ENCODE results near the gene BRSK2. TPM values are rescaled to one million over a fixed set of nuclear protein-coding genes. Genes with fewer than 3 reads are reported as not detected.

The BRSK2 gene
- total RNA-seq, 3 donors from 2014 or later (not counting 1 experiment from before 2014, with no cell fraction given) = 0.11 to 0.14 TPM; not detected in 1

DNA sequence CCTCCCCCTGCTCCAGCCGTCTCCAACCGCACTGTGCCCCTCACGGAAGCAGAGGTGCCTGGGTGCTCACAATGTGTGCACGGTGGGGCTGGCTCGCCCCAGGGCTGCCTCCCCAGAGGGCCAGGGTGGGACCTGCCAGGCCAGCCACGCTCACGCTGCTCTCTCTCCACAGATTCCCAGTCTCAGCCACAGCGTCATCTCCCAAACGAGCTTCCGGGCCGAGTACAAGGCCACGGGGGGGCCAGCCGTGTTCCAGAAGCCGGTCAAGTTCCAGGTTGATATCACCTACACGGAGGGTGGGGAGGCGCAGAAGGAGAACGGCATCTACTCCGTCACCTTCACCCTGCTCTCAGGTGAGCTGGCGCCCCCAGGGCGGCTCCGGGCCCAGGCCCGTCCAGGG, 66.4 kb downstream of the BRSK2 start:
- Histone ChIP-seq H3K9me3 (ENCODE audit: control insufficient read depth, insufficient read depth, low read length) (no peaks in the 10 kb centered on the region), H3K4me1 (ENCODE audit: control insufficient read depth, insufficient read depth, low read length) (peaks cover 6% of the 10 kb centered on the region), H3K27me3 (ENCODE audit: control insufficient read depth, insufficient read depth, low read length) (no peaks in the 10 kb centered on the region), H3K4me3 (ENCODE audit: low read length) (no peak overlapping the region), H3K27ac (ENCODE audit: low read length) (no peak overlapping the region), H3K36me3 (ENCODE audit: control insufficient read depth, insufficient read depth, low read length) (no peaks in the 10 kb centered on the region)
- 89% methylated on average over 22 of the region's 22 CpGs for WGBS (ENCODE audit: insufficient coverage)
- H3K36me3 Mint-ChIP-seq = no peaks in the 10 kb centered on the region
- no peak for DNase-seq
- no peaks in the 10 kb centered on the region for H3K27me3 Mint-ChIP-seq (ENCODE audit: low read depth in 2 of 2)
- H3K9me3 Mint-ChIP-seq = no peaks in the 10 kb centered on the region
- H3K4me3 Mint-ChIP-seq = no peak overlapping the region
- H3K27ac Mint-ChIP-seq = no peak overlapping the region
- intact Hi-C loops (cut with micrococcal nuclease) = no loop called here
- ATAC-seq = no peak
- H3K4me1 Mint-ChIP-seq = peaks cover 0 to 16% of the 10 kb centered on the region in 2 donors
- TF ChIP-seq, protein P1, sequence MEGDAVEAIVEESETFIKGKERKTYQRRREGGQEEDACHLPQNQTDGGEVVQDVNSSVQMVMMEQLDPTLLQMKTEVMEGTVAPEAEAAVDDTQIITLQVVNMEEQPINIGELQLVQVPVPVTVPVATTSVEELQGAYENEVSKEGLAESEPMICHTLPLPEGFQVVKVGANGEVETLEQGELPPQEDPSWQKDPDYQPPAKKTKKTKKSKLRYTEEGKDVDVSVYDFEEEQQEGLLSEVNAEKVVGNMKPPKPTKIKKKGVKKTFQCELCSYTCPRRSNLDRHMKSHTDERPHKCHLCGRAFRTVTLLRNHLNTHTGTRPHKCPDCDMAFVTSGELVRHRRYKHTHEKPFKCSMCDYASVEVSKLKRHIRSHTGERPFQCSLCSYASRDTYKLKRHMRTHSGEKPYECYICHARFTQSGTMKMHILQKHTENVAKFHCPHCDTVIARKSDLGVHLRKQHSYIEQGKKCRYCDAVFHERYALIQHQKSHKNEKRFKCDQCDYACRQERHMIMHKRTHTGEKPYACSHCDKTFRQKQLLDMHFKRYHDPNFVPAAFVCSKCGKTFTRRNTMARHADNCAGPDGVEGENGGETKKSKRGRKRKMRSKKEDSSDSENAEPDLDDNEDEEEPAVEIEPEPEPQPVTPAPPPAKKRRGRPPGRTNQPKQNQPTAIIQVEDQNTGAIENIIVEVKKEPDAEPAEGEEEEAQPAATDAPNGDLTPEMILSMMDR (IDR thresholded peaks at IDR 0.05) = no peak

- H3K4me1 ChIP-seq (ENCODE audit: control insufficient read depth, insufficient read depth, low read length) = peaks cover 6% of the 10 kb centered on the region
- H3K36me3 Mint-ChIP-seq = no peaks in the 10 kb centered on the region
- no peaks in the 10 kb centered on the region for H3K27me3 ChIP-seq (ENCODE audit: control insufficient read depth, insufficient read depth, low read length)
- intact Hi-C loops (cut with micrococcal nuclease) = no loop called here
- H3K27ac ChIP-seq (ENCODE audit: low read length) = no peak overlapping the region
- H3K4me3 Mint-ChIP-seq = no peak overlapping the region
- 94% methylated on average over 44 of the region's 44 CpGs for WGBS (ENCODE audit: insufficient coverage)
- no peak overlapping the region for H3K4me3 ChIP-seq (ENCODE audit: low read length)
- no peaks in the 10 kb centered on the region for H3K36me3 ChIP-seq (ENCODE audit: control insufficient read depth, insufficient read depth, low read length)
- no peaks in the 10 kb centered on the region for H3K9me3 Mint-ChIP-seq
- H3K4me1 Mint-ChIP-seq = peaks cover 0 to 16% of the 10 kb centered on the region in 2 donors
- ATAC-seq = no peak
- no peaks in the 10 kb centered on the region for H3K27me3 Mint-ChIP-seq (ENCODE audit: low read depth in 2 of 2)
- H3K27ac Mint-ChIP-seq = no peak overlapping the region
- DNase-seq = no peak
- no peaks in the 10 kb centered on the region for H3K9me3 ChIP-seq (ENCODE audit: control insufficient read depth, insufficient read depth, low read length)
- TF ChIP-seq, protein P1 (IDR thresholded peaks at IDR 0.05) = no peak
Measured at GRCh38 chr11:1456596-1457325, 67.0 kb downstream of the BRSK2 start.

DNA sequence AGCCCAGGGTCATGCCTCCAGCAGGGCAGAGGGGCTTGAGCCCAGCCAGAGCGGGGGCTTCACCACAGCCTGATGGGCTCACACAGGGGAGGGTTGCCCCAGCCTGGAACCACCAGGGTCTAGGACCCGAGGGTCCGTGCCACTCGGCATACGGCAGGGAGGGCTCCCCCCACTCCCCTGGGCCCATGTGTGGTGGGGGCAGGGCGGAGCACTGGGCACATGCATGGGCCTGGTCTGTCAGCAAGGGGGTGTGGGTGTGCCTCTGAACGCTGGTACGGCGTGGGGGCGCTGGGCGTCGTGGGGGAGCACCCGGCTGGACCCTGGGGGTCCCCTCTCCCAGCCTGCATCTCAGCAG, 67.6 kb downstream of the BRSK2 start:
- no peak overlapping the region for H3K27ac ChIP-seq (ENCODE audit: low read length)
- no peak for DNase-seq
- no peaks in the 10 kb centered on the region for H3K36me3 ChIP-seq (ENCODE audit: control insufficient read depth, insufficient read depth, low read length)
- no peaks in the 10 kb centered on the region for H3K27me3 ChIP-seq (ENCODE audit: control insufficient read depth, insufficient read depth, low read length)
- Mint-ChIP-seq H3K4me3 (no peak overlapping the region), H3K27me3 (ENCODE audit: low read depth in 2 of 2) (no peaks in the 10 kb centered on the region), H3K36me3 (no peaks in the 10 kb centered on the region), H3K9me3 (no peaks in the 10 kb centered on the region), H3K4me1 (peaks cover 0 to 16% of the 10 kb centered on the region in 2 donors), H3K27ac (no peak overlapping the region)
- no peaks in the 10 kb centered on the region for H3K9me3 ChIP-seq (ENCODE audit: control insufficient read depth, insufficient read depth, low read length)
- intact Hi-C loops (cut with micrococcal nuclease) = no loop called here
- 90% methylated on average over 13 of the region's 13 CpGs for WGBS (ENCODE audit: insufficient coverage)
- peaks cover 6% of the 10 kb centered on the region for H3K4me1 ChIP-seq (ENCODE audit: control insufficient read depth, insufficient read depth, low read length)
- no peak for ATAC-seq
- TF ChIP-seq, protein P1 (IDR thresholded peaks at IDR 0.05) = no peak
- no peak overlapping the region for H3K4me3 ChIP-seq (ENCODE audit: low read length)

GRCh38 chr11:1457856-1458255, 68.1 kb downstream of the BRSK2 start:
- no peak for DNase-seq
- H3K4me3 ChIP-seq (ENCODE audit: low read length) = no peak overlapping the region
- no peaks in the 10 kb centered on the region for H3K9me3 Mint-ChIP-seq
- no peak for ATAC-seq
- H3K27me3 Mint-ChIP-seq (ENCODE audit: low read depth in 2 of 2) = no peaks in the 10 kb centered on the region
- TF ChIP-seq, protein P1 (IDR thresholded peaks at IDR 0.05) = no peak
- peaks cover 6% of the 10 kb centered on the region for H3K4me1 ChIP-seq (ENCODE audit: control insufficient read depth, insufficient read depth, low read length)
- WGBS (ENCODE audit: insufficient coverage) = 90% methylated on average over 18 of the region's 18 CpGs
- H3K27ac Mint-ChIP-seq = no peak overlapping the region
- no peak overlapping the region for H3K27ac ChIP-seq (ENCODE audit: low read length)
- peaks cover 0 to 16% of the 10 kb centered on the region in 2 donors for H3K4me1 Mint-ChIP-seq
- no peaks in the 10 kb centered on the region for H3K27me3 ChIP-seq (ENCODE audit: control insufficient read depth, insufficient read depth, low read length)
- H3K36me3 Mint-ChIP-seq = no peaks in the 10 kb centered on the region
- no peaks in the 10 kb centered on the region for H3K36me3 ChIP-seq (ENCODE audit: control insufficient read depth, insufficient read depth, low read length)
- intact Hi-C loops (cut with micrococcal nuclease) = no loop called here
- no peak overlapping the region for H3K4me3 Mint-ChIP-seq
- H3K9me3 ChIP-seq (ENCODE audit: control insufficient read depth, insufficient read depth, low read length) = no peaks in the 10 kb centered on the region

Measured in natural killer cell (primary cell).